CD14-positive monocyte (primary cell): ENCODE data around the gene C7orf25. TPM values are rescaled to one million over a fixed set of nuclear protein-coding genes. Genes with fewer than 3 reads are reported as not detected.

ENCODE experiments used
- DNase-seq, 3 donors: peaks; one replicate each; pipeline ENCODE4 v3.0.0-alpha.2; 2011 to 2022
- H2AFZ ChIP-seq: 2 replicates; pipeline ENCODE4 v1.6.0; 2012; ENCODE audit warnings: mild to moderate bottlenecking, low read depth, low read length, inconsistent platforms; ENCODE audit not compliant: insufficient read depth, poor library complexity, severe bottlenecking
- H3K27ac ChIP-seq, 2 donors: 1 replicate in 1 of 2; 2 replicates in 1 of 2; pipeline ENCODE4 v1.5.1; 2012 to 2013; ENCODE audit warnings: low read length in 2 of 2, control low read depth in 1 of 2, inconsistent platforms in 1 of 2, low read depth in 1 of 2, mild to moderate bottlenecking in 1 of 2
- H3K27me3 ChIP-seq, 2 donors: one replicate each; pipeline versions ENCODE4 v1.6.0 to v1.6.1; 2011 to 2013; ENCODE audit warnings: low read length in 2 of 2; ENCODE audit not compliant: control insufficient read depth in 2 of 2, insufficient read depth in 2 of 2
- H3K36me3 ChIP-seq, 2 donors: replicated peaks in 1 of 2; 1 replicate in 1 of 2; 2 replicates in 1 of 2; pipeline versions ENCODE4 v1.5.1 to v1.6.1; 2012 to 2013; ENCODE audit warnings: low read length in 2 of 2, control low read depth in 1 of 2, inconsistent platforms in 1 of 2, mild to moderate bottlenecking in 1 of 2; ENCODE audit not compliant: insufficient read depth in 2 of 2, control insufficient read depth in 1 of 2
- H3K4me1 ChIP-seq, 2 donors: 1 replicate in 1 of 2; 2 replicates in 1 of 2; pipeline versions ENCODE4 v1.5.1 to v1.6.1; 2012 to 2013; ENCODE audit warnings: low read length in 2 of 2, control low read depth in 1 of 2, inconsistent platforms in 1 of 2, mild to moderate bottlenecking in 1 of 2, moderate library complexity in 1 of 2; ENCODE audit not compliant: insufficient read depth in 2 of 2, control insufficient read depth in 1 of 2
- H3K4me2 ChIP-seq: replicated peaks from 2 replicates; pipeline ENCODE3; 2012; ENCODE audit warnings: low read length, moderate library complexity, mild to moderate bottlenecking; ENCODE audit not compliant: poor library complexity, severe bottlenecking; ENCODE audit errors: extremely low read depth
- H3K4me3 ChIP-seq, 3 experiments: fragments of 200-600 bp in 1 of 3; sonication (generic) in 1 of 3; replicated peaks in 1 of 3; 1 replicate in 2 of 3; 2 replicates in 1 of 3; pipeline ENCODE4 v1.5.1; 2011 to 2013; ENCODE audit warnings: low read length in 3 of 3, mild to moderate bottlenecking in 3 of 3, control low read depth in 2 of 3, low read depth in 2 of 3, inconsistent platforms in 1 of 3, moderate library complexity in 1 of 3
- H3K79me2 ChIP-seq: 2 replicates; pipeline ENCODE4 v1.6.0; 2012; ENCODE audit warnings: mild to moderate bottlenecking, control low read depth, inconsistent platforms, low read length, moderate library complexity; ENCODE audit not compliant: insufficient read depth
- H3K9ac ChIP-seq: 2 replicates; pipeline ENCODE4 v1.6.0; 2017; ENCODE audit warnings: low read length, mild to moderate bottlenecking; ENCODE audit not compliant: insufficient read depth, poor library complexity, severe bottlenecking
- H3K9me3 ChIP-seq, 2 donors: replicated peaks in 1 of 2; 1 replicate in 1 of 2; 2 replicates in 1 of 2; pipeline versions ENCODE4 v1.5.1 to v1.6.1; 2012 to 2013; ENCODE audit warnings: low read length in 2 of 2, control low read depth in 1 of 2; ENCODE audit not compliant: control insufficient read depth in 1 of 2, insufficient read depth in 1 of 2
- H4K20me1 ChIP-seq: 2 replicates; pipeline ENCODE4 v1.6.0; 2012; ENCODE audit warnings: mild to moderate bottlenecking, low read length, control low read depth, moderate library complexity; ENCODE audit not compliant: insufficient read depth
- H3K27ac Mint-ChIP-seq, 7 donors: one replicate each; pipeline ENCODE4 v1.8.0; 2020; ENCODE audit warnings: mild to moderate bottlenecking in 7 of 7, mixed read lengths in 7 of 7, moderate library complexity in 6 of 7, inconsistent platforms in 2 of 7
- H3K27me3 Mint-ChIP-seq, 3 donors: one replicate each; pipeline ENCODE4 v1.8.0; 2021 to 2022; ENCODE audit warnings: low read depth in 3 of 3, mild to moderate bottlenecking in 3 of 3, mixed read lengths in 3 of 3, moderate library complexity in 3 of 3, inconsistent platforms in 1 of 3
- H3K36me3 Mint-ChIP-seq, 2 donors: one replicate each; pipeline ENCODE4 v1.8.0; 2020; ENCODE audit warnings: mixed read lengths in 2 of 2, inconsistent platforms in 1 of 2, mild to moderate bottlenecking in 1 of 2
- H3K4me1 Mint-ChIP-seq: one replicate; pipeline ENCODE4 v1.8.0; 2020; ENCODE audit warnings: mild to moderate bottlenecking, mixed read lengths
- H3K4me3 Mint-ChIP-seq, 2 donors: one replicate each; pipeline ENCODE4 v1.8.0; 2020; ENCODE audit warnings: mild to moderate bottlenecking in 2 of 2, mixed read lengths in 2 of 2, moderate library complexity in 1 of 2
- H3K9me3 Mint-ChIP-seq, 7 donors: one replicate each; pipeline ENCODE4 v1.8.0; 2020 to 2022; ENCODE audit warnings: mixed read lengths in 7 of 7, mild to moderate bottlenecking in 6 of 7, moderate library complexity in 6 of 7, inconsistent platforms in 2 of 7
- CTCF ChIP-seq: fragments of 200-600 bp; IDR thresholded peaks from one replicate; pipeline ENCODE4 v1.8.0; 2022; ENCODE audit warnings: antibody characterized with exemption, mild to moderate bottlenecking
- WGBS: methylation state at CpG from one replicate; pipeline ENCODE4 v1.1.5; 2013; ENCODE audit warnings: missing lambda C conversion rate; ENCODE audit not compliant: insufficient coverage; 5-methylcytosine and 5-hydroxymethylcytosine counted together
- intact Hi-C, 2 donors: fragments of 100-400 bp; cut with micrococcal nuclease; formaldehyde crosslinking; loops; one replicate each; pipeline versions ENCODE4 v1.15.0 to v1.15.1; 2023
- polyA plus RNA-seq, 3 donors: library from polyadenylated mRNA; depleted of rRNA in 1 of 3; unstranded in 2 of 3; stranded (reverse) in 1 of 3; fragments of 300-500 nt in 2 of 3; fragments of >200 nt in 1 of 3; fragmentation: Illumina TruSeq in 2 of 3; gene quantifications; 1 replicate in 2 of 3; 2 replicates in 1 of 3; pipeline ENCODE4 v1.2.3, GENCODE V29; 2012 to 2021

Gene C7orf25
- polyA plus RNA-seq, 3 donors, result 0.96 to 2.6 (median 2.5) TPM

GRCh38 chr7:42945821-42946626 is 34.2 kb upstream of the C7orf25 start:
- Histone ChIP-seq H3K79me2 (no peaks in the 10 kb centered on the region), H3K36me3 (no peaks in the 10 kb centered on the region), H3K4me1 (peaks cover 0 to 4% of the 10 kb centered on the region in 2 donors), H3K4me3 (peak overlapping the region in 1 of 3 experiments; percentile 39), H3K27me3 (no peaks in the 10 kb centered on the region), H2AFZ (peak overlapping the region; percentile 43), H3K4me2 (peak overlapping the region; percentile 38), H3K27ac (peak overlapping the region in 1 of 2 donors; percentile 16), H3K9ac (peak overlapping the region; percentile 28), H4K20me1 (no peaks in the 10 kb centered on the region), H3K9me3 (no peaks in the 10 kb centered on the region)
- no peak for TF ChIP-seq CTCF
- peak overlapping the region; percentile 66 to 67 for H3K4me3 Mint-ChIP-seq
- 20% methylated on average over 1 of the region's 4 CpGs for WGBS
- intact Hi-C loops, result no loop called here
- H3K9me3 Mint-ChIP-seq, result peaks cover 0 to 8% (median 0%) of the 10 kb centered on the region in 7 donors
- peak overlapping the region in 1 of 7 donors; percentile 26 for H3K27ac Mint-ChIP-seq
- no peaks in the 10 kb centered on the region for H3K36me3 Mint-ChIP-seq
- H3K27me3 Mint-ChIP-seq, result peaks cover 0 to 2% (median 2%) of the 10 kb centered on the region in 3 donors
- no peak for DNase-seq
- peaks cover 10% of the 10 kb centered on the region for H3K4me1 Mint-ChIP-seq

GRCh38 chr7:42940985-42941847 is 29.3 kb upstream of the C7orf25 start:
- H3K27ac Mint-ChIP-seq, result peak overlapping the region in 1 of 7 donors; percentile 46
- Histone ChIP-seq H3K9ac (no peak overlapping the region), H3K4me3 (no peak overlapping the region), H3K36me3 (peaks cover 29 to 44% of the 10 kb centered on the region in 2 donors), H3K27ac (no peak overlapping the region), H3K9me3 (no peaks in the 10 kb centered on the region), H4K20me1 (no peaks in the 10 kb centered on the region), H3K79me2 (no peaks in the 10 kb centered on the region), H2AFZ (no peak overlapping the region), H3K27me3 (no peaks in the 10 kb centered on the region), H3K4me1 (peaks cover 0 to 3% of the 10 kb centered on the region in 2 donors), H3K4me2 (no peak overlapping the region)
- no peaks in the 10 kb centered on the region for H3K9me3 Mint-ChIP-seq
- peak; percentile 94 for TF ChIP-seq CTCF
- DNase-seq, result peak; percentile 15 to 48 (median 45)
- intact Hi-C loops, result loop anchor here in 1 of 2 donors (5.0 kb wide), 1 partner anchor 326 kb away; no protein-coding TSS in a partner anchor
- peaks cover 0 to 3% (median 2%) of the 10 kb centered on the region in 3 donors for H3K27me3 Mint-ChIP-seq
- peaks cover 29 to 35% of the 10 kb centered on the region in 2 donors for H3K36me3 Mint-ChIP-seq
- WGBS, result 57% methylated on average over 11 of the region's 13 CpGs
- peaks cover 7% of the 10 kb centered on the region for H3K4me1 Mint-ChIP-seq
- no peak overlapping the region for H3K4me3 Mint-ChIP-seq
